ENCODE results near the gene DHRS3. TPM values are rescaled to one million over a fixed set of nuclear protein-coding genes. Genes with fewer than 3 reads are reported as not detected.

Gene DHRS3
- total RNA-seq, 1 experiment from 2014 or later, result 37.7 TPM

DNA sequence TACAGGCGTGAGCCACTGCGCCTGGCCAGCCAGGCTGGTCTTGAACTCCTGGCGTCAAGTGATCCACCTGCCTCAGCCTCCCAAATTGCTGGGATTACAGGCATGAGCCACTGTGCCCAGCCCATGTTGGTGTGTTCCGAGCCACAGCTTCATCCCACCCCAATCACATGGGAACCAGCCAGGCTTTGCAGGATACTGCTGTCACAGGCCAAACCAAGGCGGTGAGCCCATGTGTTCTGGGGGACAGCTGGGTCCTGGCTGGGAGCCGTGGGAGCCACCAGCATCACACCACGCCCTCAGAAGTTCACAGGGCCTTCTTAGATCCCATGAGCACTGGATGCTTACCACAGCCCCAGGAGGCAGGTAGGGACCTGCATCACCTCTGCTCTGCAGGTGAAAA is 56.9 kb downstream of the DHRS3 start:
- ATAC-seq (no peak), DNase-seq (ENCODE audit: low spot score) (no peak)
- peaks cover 7% of the 10 kb centered on the region for H3K27me3 Mint-ChIP-seq (ENCODE audit: low read depth)
- CTCF ChIA-PET, result no interaction called here
- POLR2A ChIA-PET, result no interaction called here
- H3K27ac Mint-ChIP-seq, result no peak overlapping the region
- H3K9me3 Mint-ChIP-seq, result peaks cover 42% of the 10 kb centered on the region
- H3K36me3 Mint-ChIP-seq, result peaks cover 32% of the 10 kb centered on the region
- H3K4me3 Mint-ChIP-seq, result no peak overlapping the region
- peaks cover 8% of the 10 kb centered on the region for H3K4me1 Mint-ChIP-seq
- TF ChIP-seq, protein P1, sequence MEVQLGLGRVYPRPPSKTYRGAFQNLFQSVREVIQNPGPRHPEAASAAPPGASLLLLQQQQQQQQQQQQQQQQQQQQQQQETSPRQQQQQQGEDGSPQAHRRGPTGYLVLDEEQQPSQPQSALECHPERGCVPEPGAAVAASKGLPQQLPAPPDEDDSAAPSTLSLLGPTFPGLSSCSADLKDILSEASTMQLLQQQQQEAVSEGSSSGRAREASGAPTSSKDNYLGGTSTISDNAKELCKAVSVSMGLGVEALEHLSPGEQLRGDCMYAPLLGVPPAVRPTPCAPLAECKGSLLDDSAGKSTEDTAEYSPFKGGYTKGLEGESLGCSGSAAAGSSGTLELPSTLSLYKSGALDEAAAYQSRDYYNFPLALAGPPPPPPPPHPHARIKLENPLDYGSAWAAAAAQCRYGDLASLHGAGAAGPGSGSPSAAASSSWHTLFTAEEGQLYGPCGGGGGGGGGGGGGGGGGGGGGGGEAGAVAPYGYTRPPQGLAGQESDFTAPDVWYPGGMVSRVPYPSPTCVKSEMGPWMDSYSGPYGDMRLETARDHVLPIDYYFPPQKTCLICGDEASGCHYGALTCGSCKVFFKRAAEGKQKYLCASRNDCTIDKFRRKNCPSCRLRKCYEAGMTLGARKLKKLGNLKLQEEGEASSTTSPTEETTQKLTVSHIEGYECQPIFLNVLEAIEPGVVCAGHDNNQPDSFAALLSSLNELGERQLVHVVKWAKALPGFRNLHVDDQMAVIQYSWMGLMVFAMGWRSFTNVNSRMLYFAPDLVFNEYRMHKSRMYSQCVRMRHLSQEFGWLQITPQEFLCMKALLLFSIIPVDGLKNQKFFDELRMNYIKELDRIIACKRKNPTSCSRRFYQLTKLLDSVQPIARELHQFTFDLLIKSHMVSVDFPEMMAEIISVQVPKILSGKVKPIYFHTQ (CRISPR knock-in tag; IDR thresholded peaks at IDR 0.05), result no peak
- TF ChIP-seq ETV6 (CRISPR knock-in tag; IDR thresholded peaks at IDR 0.05), result no peak
- TF ChIP-seq ZNF263 (CRISPR knock-in tag; IDR thresholded peaks at IDR 0.05; ENCODE audit: low read depth), result no peak
- no peak for TF ChIP-seq TP53 (CRISPR knock-in tag; IDR thresholded peaks at IDR 0.05)
- no peak for TF ChIP-seq MXD4 (CRISPR knock-in tag; IDR thresholded peaks at IDR 0.05; ENCODE audit: borderline replicate concordance)
- TF ChIP-seq IRF2 (CRISPR knock-in tag; IDR thresholded peaks at IDR 0.05; ENCODE audit: borderline replicate concordance, low read depth), result no peak
- TF ChIP-seq KAT7 (CRISPR knock-in tag; IDR thresholded peaks at IDR 0.05; ENCODE audit: borderline replicate concordance), result no peak
- no peak for TF ChIP-seq ZNF416 (CRISPR knock-in tag; IDR thresholded peaks at IDR 0.05)
- TF ChIP-seq, protein P2, sequence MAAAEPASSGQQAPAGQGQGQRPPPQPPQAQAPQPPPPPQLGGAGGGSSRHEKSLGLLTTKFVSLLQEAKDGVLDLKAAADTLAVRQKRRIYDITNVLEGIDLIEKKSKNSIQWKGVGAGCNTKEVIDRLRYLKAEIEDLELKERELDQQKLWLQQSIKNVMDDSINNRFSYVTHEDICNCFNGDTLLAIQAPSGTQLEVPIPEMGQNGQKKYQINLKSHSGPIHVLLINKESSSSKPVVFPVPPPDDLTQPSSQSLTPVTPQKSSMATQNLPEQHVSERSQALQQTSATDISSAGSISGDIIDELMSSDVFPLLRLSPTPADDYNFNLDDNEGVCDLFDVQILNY (CRISPR knock-in tag; IDR thresholded peaks at IDR 0.05), result no peak
- no peak for TF ChIP-seq ZNF512 (CRISPR knock-in tag; IDR thresholded peaks at IDR 0.05; ENCODE audit: borderline replicate concordance)
- TF ChIP-seq TCF7 (CRISPR knock-in tag; IDR thresholded peaks at IDR 0.05; ENCODE audit: low read depth), result no peak

DNA sequence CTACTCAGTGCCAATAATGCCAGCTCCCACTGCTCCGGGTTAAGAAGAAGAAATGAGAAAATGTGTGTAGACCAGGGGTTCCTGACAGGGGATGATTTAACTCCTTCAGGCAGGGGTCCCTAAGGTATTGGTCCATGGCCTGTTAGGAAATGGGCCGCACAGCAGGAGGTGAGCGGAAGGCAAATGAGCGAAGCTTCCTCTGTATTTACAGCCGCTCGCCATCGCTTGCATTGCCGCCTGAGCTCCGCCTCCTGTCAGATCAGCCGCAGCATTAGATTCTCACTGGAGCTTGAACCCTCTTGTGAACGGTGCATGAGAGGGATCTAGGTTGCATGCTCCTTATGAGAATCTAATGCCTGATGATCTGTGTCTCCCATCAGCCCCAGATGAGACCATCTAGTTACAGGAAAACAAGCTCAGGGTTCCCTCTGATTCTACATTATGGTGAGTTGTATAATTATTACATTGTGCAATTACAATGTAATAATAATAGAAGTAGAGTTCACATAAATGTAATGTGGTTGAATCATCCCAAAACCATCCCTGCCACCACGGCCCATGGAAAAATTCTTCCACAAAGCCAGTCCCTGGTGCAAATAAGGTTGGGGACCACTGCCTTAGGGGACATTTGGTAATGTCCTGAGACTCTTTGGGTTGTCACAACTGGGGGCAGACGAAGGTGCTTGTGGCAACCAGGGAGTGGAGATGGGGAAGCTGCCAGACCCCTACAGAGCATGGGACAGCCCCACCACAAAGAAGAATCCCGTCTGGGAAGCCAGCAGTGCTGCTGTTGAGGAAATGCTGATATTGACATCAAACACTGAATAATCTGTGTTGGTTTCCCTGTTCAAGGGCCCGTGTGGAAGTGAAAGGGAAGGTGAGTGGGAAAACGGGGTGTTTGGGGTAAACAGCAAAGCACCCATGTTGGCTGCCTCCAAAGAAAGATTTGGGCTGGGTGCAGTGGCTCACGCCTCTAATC is 60.8 kb downstream of the DHRS3 start:
- TF ChIP-seq ESRRA (CRISPR knock-in tag; IDR thresholded peaks at IDR 0.05; ENCODE audit: borderline replicate concordance), result no peak
- TF ChIP-seq ZNF121 (CRISPR knock-in tag; IDR thresholded peaks at IDR 0.05), result 0 out of 2 replicates have a peak, but pooled peaks have one; percentile 26
- no peak for TF ChIP-seq ZNF671 (CRISPR knock-in tag; IDR thresholded peaks at IDR 0.05)
- POLR2A ChIA-PET, result interaction anchor here (1.4 kb wide), 1 partner anchor 38 kb away, joined by 5 read pairs; no protein-coding TSS in a partner anchor
- ATAC-seq (no peak), DNase-seq (ENCODE audit: low spot score) (no peak)
- Mint-ChIP-seq H3K27me3 (ENCODE audit: low read depth) (no peaks in the 10 kb centered on the region; the same call in none of the 2 replicates), H3K4me1 (peaks cover 13% of the 10 kb centered on the region), H3K36me3 (peaks cover 6% of the 10 kb centered on the region), H3K9me3 (peaks cover 19% of the 10 kb centered on the region), H3K27ac (peak overlapping the region; percentile 74; the same call in 1 of the 2 replicates), H3K4me3 (no peak overlapping the region)
- CTCF ChIA-PET, result interaction anchor here (1.1 kb wide), 1 partner anchor 282 kb away, joined by 4 read pairs; no protein-coding TSS in a partner anchor

DNA sequence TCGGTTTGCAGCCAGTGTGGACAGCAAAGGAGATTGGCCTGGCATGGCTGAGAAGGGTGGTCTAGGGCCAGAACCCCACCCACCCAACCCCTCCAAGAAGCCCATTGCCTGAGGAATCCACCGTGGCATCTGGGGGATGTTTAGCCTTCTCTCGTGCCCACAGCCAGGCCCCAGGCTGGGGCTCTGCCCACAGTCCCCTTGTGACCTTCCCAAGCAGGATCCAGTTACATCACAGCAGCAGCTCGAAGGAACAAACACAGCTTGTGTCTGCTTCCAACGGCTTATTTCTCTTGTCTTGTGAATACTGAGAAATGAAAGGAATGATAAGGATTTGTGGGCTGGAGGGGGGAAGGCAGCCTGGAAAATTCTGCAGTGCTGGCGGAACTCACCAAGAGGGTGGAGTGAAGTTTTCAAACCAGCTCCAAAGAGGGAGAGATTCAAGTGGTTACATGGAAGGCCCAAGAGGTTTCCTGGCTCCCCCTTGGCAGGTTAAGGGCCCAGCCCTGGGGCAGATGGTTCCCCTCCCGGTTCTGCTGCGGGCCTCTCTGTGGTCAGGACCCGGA is 61.6 kb downstream of the DHRS3 start:
- DNase-seq (ENCODE audit: low spot score), result no peak
- Mint-ChIP-seq H3K27me3 (ENCODE audit: low read depth) (no peaks in the 10 kb centered on the region; the same call in 1 of the 2 replicates), H3K36me3 (peaks cover 6% of the 10 kb centered on the region), H3K4me1 (peaks cover 13% of the 10 kb centered on the region), H3K27ac (peak overlapping the region; percentile 74; the same call in 1 of the 2 replicates), H3K9me3 (peaks cover 18% of the 10 kb centered on the region), H3K4me3 (no peak overlapping the region)
- CTCF ChIA-PET, result interaction anchor here (1.1 kb wide), 1 partner anchor 281 kb away, joined by 4 read pairs; no protein-coding TSS in a partner anchor
- no peak for TF ChIP-seq CTCF (IDR thresholded peaks at IDR 0.05)
- TF ChIP-seq SP1 (CRISPR knock-in tag; conservative IDR thresholded peaks at IDR 0.05), result no peak
- TF ChIP-seq GTF2I (CRISPR knock-in tag; conservative IDR thresholded peaks at IDR 0.05), result no peak
- TF ChIP-seq, protein P3, sequence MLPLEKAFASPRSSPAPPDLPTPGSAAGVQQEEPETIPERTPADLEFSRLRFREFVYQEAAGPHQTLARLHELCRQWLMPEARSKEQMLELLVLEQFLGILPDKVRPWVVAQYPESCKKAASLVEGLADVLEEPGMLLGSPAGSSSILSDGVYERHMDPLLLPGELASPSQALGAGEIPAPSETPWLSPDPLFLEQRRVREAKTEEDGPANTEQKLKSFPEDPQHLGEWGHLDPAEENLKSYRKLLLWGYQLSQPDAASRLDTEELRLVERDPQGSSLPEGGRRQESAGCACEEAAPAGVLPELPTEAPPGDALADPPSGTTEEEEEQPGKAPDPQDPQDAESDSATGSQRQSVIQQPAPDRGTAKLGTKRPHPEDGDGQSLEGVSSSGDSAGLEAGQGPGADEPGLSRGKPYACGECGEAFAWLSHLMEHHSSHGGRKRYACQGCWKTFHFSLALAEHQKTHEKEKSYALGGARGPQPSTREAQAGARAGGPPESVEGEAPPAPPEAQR (CRISPR knock-in tag; IDR thresholded peaks at IDR 0.05), result no peak
- TF ChIP-seq GABPB1 (CRISPR knock-in tag; IDR thresholded peaks at IDR 0.05), result no peak
- TF ChIP-seq USF1 (CRISPR knock-in tag; IDR thresholded peaks at IDR 0.05), result no peak
- ATAC-seq, result peak; percentile 60
- POLR2A ChIA-PET, result interaction anchor here (1.4 kb wide), 1 partner anchor 39 kb away, joined by 5 read pairs; no protein-coding TSS in a partner anchor

All from WTC11 (cell line).